Measurements from ENCODE around the gene RPS3.

Gene RPS3

GRCh38 chr11:75380245-75380644 is 19.1 kb upstream of the RPS3 start:
- H3K27me3 ChIP-seq (ENCODE audit: control insufficient read depth, insufficient read depth, low read length, poor library complexity, severe bottlenecking): no peaks in the 10 kb centered on the region
- no peaks in the 10 kb centered on the region for H3K36me3 ChIP-seq (ENCODE audit: control insufficient read depth, insufficient read depth, low read length)
- H3K9me3 ChIP-seq (ENCODE audit: control insufficient read depth, low read length): no peaks in the 10 kb centered on the region
- H3K4me3 ChIP-seq (ENCODE audit: insufficient read depth, low read depth, low read length): no peak overlapping the region
- WGBS, 2 experiments: 100% methylated on average over 2 of the region's 2 CpGs; no CpG with 5 or more reads in 1 of the 2 experiments
- H3K4me1 ChIP-seq (ENCODE audit: control insufficient read depth, insufficient read depth, low read length): no peaks in the 10 kb centered on the region
- H3K27ac ChIP-seq (ENCODE audit: insufficient read depth, low read depth, low read length, poor library complexity, severe bottlenecking): no peak overlapping the region

- Histone ChIP-seq H3K27ac (ENCODE audit: insufficient read depth, low read depth, low read length, poor library complexity, severe bottlenecking) (no peak overlapping the region), H3K27me3 (ENCODE audit: control insufficient read depth, insufficient read depth, low read length, poor library complexity, severe bottlenecking) (no peaks in the 10 kb centered on the region), H3K9me3 (ENCODE audit: control insufficient read depth, low read length) (no peaks in the 10 kb centered on the region), H3K4me1 (ENCODE audit: control insufficient read depth, insufficient read depth, low read length) (no peaks in the 10 kb centered on the region), H3K36me3 (ENCODE audit: control insufficient read depth, insufficient read depth, low read length) (no peaks in the 10 kb centered on the region), H3K4me3 (ENCODE audit: insufficient read depth, low read depth, low read length) (no peak overlapping the region)
- WGBS, 2 experiments: 91 to 92% methylated on average over 7 of the region's 7 CpGs
Observed at GRCh38 chr11:75380716-75381420, 18.4 kb upstream of the RPS3 start.

GRCh38 chr11:75383246-75383645 is 16.1 kb upstream of the RPS3 start:
- H3K9me3 ChIP-seq (ENCODE audit: control insufficient read depth, low read length): no peaks in the 10 kb centered on the region
- 45 to 55% methylated on average over 3 of the region's 3 CpGs for WGBS, 2 experiments
- H3K4me1 ChIP-seq (ENCODE audit: control insufficient read depth, insufficient read depth, low read length): no peaks in the 10 kb centered on the region
- H3K4me3 ChIP-seq (ENCODE audit: insufficient read depth, low read depth, low read length): no peak overlapping the region
- H3K27ac ChIP-seq (ENCODE audit: insufficient read depth, low read depth, low read length, poor library complexity, severe bottlenecking): no peak overlapping the region
- no peaks in the 10 kb centered on the region for H3K27me3 ChIP-seq (ENCODE audit: control insufficient read depth, insufficient read depth, low read length, poor library complexity, severe bottlenecking)
- H3K36me3 ChIP-seq (ENCODE audit: control insufficient read depth, insufficient read depth, low read length): no peaks in the 10 kb centered on the region

- WGBS, 2 experiments: 34 to 35% methylated on average over 24 of the region's 24 CpGs
- H3K27ac ChIP-seq (ENCODE audit: insufficient read depth, low read depth, low read length, poor library complexity, severe bottlenecking): no peak overlapping the region
- no peaks in the 10 kb centered on the region for H3K27me3 ChIP-seq (ENCODE audit: control insufficient read depth, insufficient read depth, low read length, poor library complexity, severe bottlenecking)
- no peaks in the 10 kb centered on the region for H3K4me1 ChIP-seq (ENCODE audit: control insufficient read depth, insufficient read depth, low read length)
- H3K4me3 ChIP-seq (ENCODE audit: insufficient read depth, low read depth, low read length): no peak overlapping the region
- H3K9me3 ChIP-seq (ENCODE audit: control insufficient read depth, low read length): no peaks in the 10 kb centered on the region
- H3K36me3 ChIP-seq (ENCODE audit: control insufficient read depth, insufficient read depth, low read length): no peaks in the 10 kb centered on the region
Observed at GRCh38 chr11:75384438-75385080, 14.8 kb upstream of the RPS3 start.

- H3K27me3 ChIP-seq (ENCODE audit: control insufficient read depth, insufficient read depth, low read length, poor library complexity, severe bottlenecking): no peaks in the 10 kb centered on the region
- WGBS, 2 experiments: 74 to 80% methylated on average over 3 of the region's 3 CpGs
- H3K9me3 ChIP-seq (ENCODE audit: control insufficient read depth, low read length): no peaks in the 10 kb centered on the region
- H3K27ac ChIP-seq (ENCODE audit: insufficient read depth, low read depth, low read length, poor library complexity, severe bottlenecking): no peak overlapping the region
- no peaks in the 10 kb centered on the region for H3K36me3 ChIP-seq (ENCODE audit: control insufficient read depth, insufficient read depth, low read length)
- H3K4me3 ChIP-seq (ENCODE audit: insufficient read depth, low read depth, low read length): no peak overlapping the region
- H3K4me1 ChIP-seq (ENCODE audit: control insufficient read depth, insufficient read depth, low read length): no peaks in the 10 kb centered on the region
Observed at GRCh38 chr11:75386942-75387630, 12.2 kb upstream of the RPS3 start.

- Histone ChIP-seq H3K9me3 (ENCODE audit: control insufficient read depth, low read length) (no peaks in the 10 kb centered on the region), H3K4me3 (ENCODE audit: insufficient read depth, low read depth, low read length) (no peak overlapping the region), H3K4me1 (ENCODE audit: control insufficient read depth, insufficient read depth, low read length) (no peaks in the 10 kb centered on the region), H3K27me3 (ENCODE audit: control insufficient read depth, insufficient read depth, low read length, poor library complexity, severe bottlenecking) (no peaks in the 10 kb centered on the region), H3K27ac (ENCODE audit: insufficient read depth, low read depth, low read length, poor library complexity, severe bottlenecking) (no peak overlapping the region), H3K36me3 (ENCODE audit: control insufficient read depth, insufficient read depth, low read length) (no peaks in the 10 kb centered on the region)
- 92 to 93% methylated on average over 3 of the region's 3 CpGs for WGBS, 2 experiments
Observed at GRCh38 chr11:75387736-75388294, 11.5 kb upstream of the RPS3 start.

GRCh38 chr11:75388386-75389275 is 10.7 kb upstream of the RPS3 start:
- Histone ChIP-seq H3K27ac (ENCODE audit: insufficient read depth, low read depth, low read length, poor library complexity, severe bottlenecking) (no peak overlapping the region), H3K9me3 (ENCODE audit: control insufficient read depth, low read length) (no peaks in the 10 kb centered on the region), H3K36me3 (ENCODE audit: control insufficient read depth, insufficient read depth, low read length) (no peaks in the 10 kb centered on the region), H3K27me3 (ENCODE audit: control insufficient read depth, insufficient read depth, low read length, poor library complexity, severe bottlenecking) (no peaks in the 10 kb centered on the region), H3K4me3 (ENCODE audit: insufficient read depth, low read depth, low read length) (no peak overlapping the region), H3K4me1 (ENCODE audit: control insufficient read depth, insufficient read depth, low read length) (no peaks in the 10 kb centered on the region)
- 34% methylated on average over 8 to 9 of the region's 9 CpGs for WGBS, 2 experiments

GRCh38 chr11:75389276-75389605 is 10.1 kb upstream of the RPS3 start:
- Histone ChIP-seq H3K4me3 (ENCODE audit: insufficient read depth, low read depth, low read length) (no peak overlapping the region), H3K27ac (ENCODE audit: insufficient read depth, low read depth, low read length, poor library complexity, severe bottlenecking) (no peak overlapping the region), H3K36me3 (ENCODE audit: control insufficient read depth, insufficient read depth, low read length) (no peaks in the 10 kb centered on the region), H3K9me3 (ENCODE audit: control insufficient read depth, low read length) (no peaks in the 10 kb centered on the region), H3K4me1 (ENCODE audit: control insufficient read depth, insufficient read depth, low read length) (no peaks in the 10 kb centered on the region), H3K27me3 (ENCODE audit: control insufficient read depth, insufficient read depth, low read length, poor library complexity, severe bottlenecking) (no peaks in the 10 kb centered on the region)
- WGBS, 2 experiments: 86 to 91% methylated on average over 11 of the region's 11 CpGs

- WGBS, 2 experiments: 90 to 93% methylated on average over 7 of the region's 7 CpGs
- Histone ChIP-seq H3K27me3 (ENCODE audit: control insufficient read depth, insufficient read depth, low read length, poor library complexity, severe bottlenecking) (no peaks in the 10 kb centered on the region), H3K36me3 (ENCODE audit: control insufficient read depth, insufficient read depth, low read length) (no peaks in the 10 kb centered on the region), H3K27ac (ENCODE audit: insufficient read depth, low read depth, low read length, poor library complexity, severe bottlenecking) (no peak overlapping the region), H3K9me3 (ENCODE audit: control insufficient read depth, low read length) (no peaks in the 10 kb centered on the region), H3K4me3 (ENCODE audit: insufficient read depth, low read depth, low read length) (no peak overlapping the region), H3K4me1 (ENCODE audit: control insufficient read depth, insufficient read depth, low read length) (no peaks in the 10 kb centered on the region)
Observed at GRCh38 chr11:75389925-75390324, 9.4 kb upstream of the RPS3 start.

Measured in ectodermal cell (in vitro differentiated cells).